SK-N-SH (cell line): ENCODE data around the gene LSMEM2. TPM values are rescaled to one million over a fixed set of nuclear protein-coding genes. Genes with fewer than 3 reads are reported as not detected.

Source experiments
- CTCF ChIA-PET: fragments of 300-600, 350-600 bp; formaldehyde crosslinking; extraction: SDS; loops from one replicate; lab custom pipeline; 2021; lab: Yijun Ruan, JAX
- POLR2A ChIA-PET: fragments of 350-600 bp; sonication (Branson Sonifier 250); formaldehyde crosslinking; extraction: SDS; loops from one replicate; lab custom pipeline; 2020; ENCODE audit warnings: antibody characterized with exemption, inconsistent platforms; lab: Yijun Ruan, JAX
- DNase-seq: peaks from one replicate; pipeline ENCODE4 v3.0.0; 2012
- H2AFZ ChIP-seq: fragments of 200-600 bp; sonication (generic); 2 replicates; pipeline ENCODE4 v1.8.1; 2016; ENCODE audit warnings: antibody characterized with exemption, mild to moderate bottlenecking, low read depth
- H3F3A ChIP-seq: fragments of 200-600 bp; sonication (generic); replicated peaks from 2 replicates; pipeline ENCODE3; 2016; ENCODE audit warnings: antibody characterized with exemption, mild to moderate bottlenecking; ENCODE audit not compliant: insufficient read depth
- H3K27ac ChIP-seq, 2 experiments: fragments of 200-500 bp in 1 of 2; fragments of 200-600 bp in 1 of 2; sonication (Bioruptor generic) in 1 of 2; sonication (generic), shearing (Covaris generic) in 1 of 2; 2 replicates each; pipeline versions ENCODE4 v1.5.1 to v1.6.1; 2014 to 2016; ENCODE audit warnings: low read depth in 2 of 2, inconsistent platforms in 1 of 2, low read length in 1 of 2, mild to moderate bottlenecking in 1 of 2, mixed read lengths in 1 of 2
- H3K27me3 ChIP-seq: fragments of 200-600 bp; sonication (generic), shearing (Covaris generic); 2 replicates; pipeline ENCODE4 v1.6.1; 2016; ENCODE audit warnings: mixed run types; ENCODE audit not compliant: insufficient read depth
- H3K36me3 ChIP-seq, 2 experiments: fragments of 200-500 bp in 1 of 2; fragments of 200-600 bp in 1 of 2; sonication (Bioruptor generic) in 1 of 2; sonication (generic) in 1 of 2; replicated peaks in 1 of 2; 2 replicates each; pipeline versions ENCODE3 to v1.5.1; 2014 to 2016; ENCODE audit warnings: low read length in 1 of 2, mild to moderate bottlenecking in 1 of 2; ENCODE audit not compliant: insufficient read depth in 2 of 2, control insufficient read depth in 1 of 2
- H3K4me1 ChIP-seq, 2 experiments: fragments of 200-500 bp in 1 of 2; fragments of 200-600 bp in 1 of 2; sonication (Bioruptor generic) in 1 of 2; sonication (generic), shearing (Covaris generic) in 1 of 2; 2 replicates each; pipeline versions ENCODE4 v1.5.1 to v1.6.1; 2014 to 2016; ENCODE audit warnings: low read depth in 1 of 2, low read length in 1 of 2, mixed run types in 1 of 2; ENCODE audit not compliant: insufficient read depth in 2 of 2, control insufficient read depth in 1 of 2
- H3K4me2 ChIP-seq: fragments of 200-600 bp; sonication (generic), shearing (Covaris generic); 2 replicates; pipeline ENCODE4 v1.6.1; 2017; ENCODE audit warnings: mixed run types
- H3K4me3 ChIP-seq, 2 experiments: fragments of 200-500 bp in 1 of 2; fragments of 200-600 bp in 1 of 2; sonication (Bioruptor generic) in 1 of 2; sonication (generic), shearing (Covaris generic) in 1 of 2; 2 replicates each; pipeline versions ENCODE4 v1.5.1 to v1.8.1; 2014 to 2016; ENCODE audit warnings: low read depth in 2 of 2, inconsistent platforms in 1 of 2, low read length in 1 of 2, mild to moderate bottlenecking in 1 of 2, mixed read lengths in 1 of 2, moderate library complexity in 1 of 2
- H3K79me2 ChIP-seq: fragments of 200-600 bp; sonication (generic); 2 replicates; pipeline ENCODE4 v1.8.1; 2017; ENCODE audit warnings: mild to moderate bottlenecking; ENCODE audit not compliant: insufficient read depth
- H3K9ac ChIP-seq: fragments of 200-600 bp; sonication (generic); 2 replicates; pipeline ENCODE4 v1.6.1; 2017; ENCODE audit warnings: mixed run types
- H3K9me2 ChIP-seq: fragments of 200-600 bp; sonication (generic); 2 replicates; pipeline ENCODE4 v1.6.1; 2017; ENCODE audit warnings: mixed run types
- H3K9me3 ChIP-seq: fragments of 200-600 bp; sonication (generic); 2 replicates; pipeline ENCODE4 v1.6.1; 2017; ENCODE audit warnings: mixed run types, mild to moderate bottlenecking, moderate library complexity
- H4K20me1 ChIP-seq: fragments of 200-600 bp; sonication (generic); 2 replicates; pipeline ENCODE4 v1.6.1; 2017; ENCODE audit warnings: mild to moderate bottlenecking, mixed run types; ENCODE audit not compliant: insufficient read depth
- CHD2 ChIP-seq: fragments of 150-350 bp; IDR thresholded peaks from 2 replicates; pipeline ENCODE4 v1.6.1; 2018; ENCODE audit warnings: low read length; ENCODE audit not compliant: partially characterized antibody
- ELF1 ChIP-seq: IDR thresholded peaks from 2 replicates; pipeline ENCODE4 v1.4.0; 2012
- EP300 ChIP-seq, 2 experiments: IDR thresholded peaks; 2 replicates each; pipeline versions ENCODE4 v1.4.0 to v1.6.1; 2012; ENCODE audit warnings: borderline replicate concordance in 1 of 2, low read depth in 1 of 2, low read length in 1 of 2
- FOXM1 ChIP-seq: IDR thresholded peaks from 2 replicates; pipeline ENCODE4 v1.4.0; 2012; ENCODE audit warnings: low read depth, mild to moderate bottlenecking
- GABPA ChIP-seq: IDR thresholded peaks from 2 replicates; pipeline ENCODE4 v1.4.0; 2012; ENCODE audit warnings: low read depth, mild to moderate bottlenecking
- GATA2 ChIP-seq: sonication (generic); formaldehyde crosslinking; IDR thresholded peaks from 2 replicates; pipeline ENCODE4 v1.5.0; 2020; ENCODE audit warnings: mild to moderate bottlenecking, missing genetic modification reagents
- MXI1 ChIP-seq: IDR thresholded peaks from 2 replicates; pipeline ENCODE4 v1.6.1; 2012; ENCODE audit warnings: mild to moderate bottlenecking, low read depth, low read length, improper control_type of control experiment
- POLR2AphosphoS5 ChIP-seq: IDR thresholded peaks from 2 replicates; pipeline ENCODE4 v1.6.1; 2012; ENCODE audit warnings: low read depth, low read length
- RCOR1 ChIP-seq: fragments of 150-350 bp; IDR thresholded peaks from 2 replicates; pipeline ENCODE4 v1.6.1; 2017; ENCODE audit warnings: antibody characterized with exemption, low read length
- SMC3 ChIP-seq: IDR thresholded peaks from 2 replicates; pipeline ENCODE4 v1.6.1; 2012; ENCODE audit warnings: low read depth, low read length, improper control_type of control experiment
- TAF1 ChIP-seq: IDR thresholded peaks from 2 replicates; pipeline ENCODE4 v1.6.1; 2012; ENCODE audit warnings: low read depth, mild to moderate bottlenecking, low read length, moderate library complexity, borderline replicate concordance
- TEAD4 ChIP-seq: IDR thresholded peaks from 2 replicates; pipeline ENCODE4 v1.4.0; 2012; ENCODE audit warnings: mild to moderate bottlenecking, borderline replicate concordance; ENCODE audit not compliant: insufficient read depth
- YY1 ChIP-seq: IDR thresholded peaks from 2 replicates; pipeline ENCODE4 v1.4.0; 2012; ENCODE audit warnings: low read depth, mild to moderate bottlenecking
- WGBS: methylation state at CpG from one replicate; pipeline ENCODE4 v1.1.6; 2017; ENCODE audit warnings: low lambda C conversion rate; 5-methylcytosine and 5-hydroxymethylcytosine counted together
- polyA plus RNA-seq, 3 experiments: library from polyadenylated mRNA; depleted of rRNA; stranded (reverse); fragments of >200 nt; gene quantifications; 2 replicates each; pipeline ENCODE4 v1.2.3, GENCODE V29; 2012
- TF ChIP-seq, protein P1 (sequence below): fragments of 150-350 bp; IDR thresholded peaks from 2 replicates; pipeline ENCODE4 v1.6.1; 2016; ENCODE audit warnings: mild to moderate bottlenecking, low read depth, low read length
- TF ChIP-seq, protein P2 (sequence below): IDR thresholded peaks from 2 replicates; pipeline ENCODE4 v1.6.1; 2012; ENCODE audit warnings: mild to moderate bottlenecking, low read depth, low read length, moderate library complexity
- TF ChIP-seq, protein P3 (sequence below): IDR thresholded peaks from 2 replicates; pipeline ENCODE4 v1.4.0; 2012; ENCODE audit warnings: low read depth
- TF ChIP-seq, protein P4 (sequence below): fragments of 200-600 bp; sonication (generic); IDR thresholded peaks from 2 replicates; pipeline ENCODE4 v1.6.1; 2017; ENCODE audit warnings: antibody characterized with exemption, mild to moderate bottlenecking, moderate library complexity

The LSMEM2 gene
- polyA plus RNA-seq, 1 of the 3 experiments (the other 2 are of a cell fraction) = 0.03 TPM

DNA sequence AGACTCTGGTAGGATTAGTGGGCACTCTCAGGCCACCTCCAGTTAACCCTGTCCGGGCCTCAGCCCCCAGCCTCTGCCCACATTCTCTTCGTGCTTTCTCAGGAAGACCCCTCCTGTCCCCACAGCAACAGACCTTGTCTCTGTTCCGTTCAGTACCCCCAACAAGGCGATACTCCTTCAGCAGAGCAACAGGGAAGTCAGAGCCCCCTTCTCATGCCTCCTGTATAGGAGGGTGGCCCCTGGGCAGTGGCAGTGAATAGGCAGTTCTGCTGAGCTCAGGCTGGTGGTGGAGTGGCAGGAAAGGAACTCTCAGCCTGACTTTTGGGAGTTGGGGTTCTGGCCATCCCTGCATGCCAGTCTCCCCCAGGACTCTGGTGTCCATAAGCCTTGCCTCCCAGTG is 9.4 kb upstream of the LSMEM2 start:
- no peak overlapping the region for H3K9ac ChIP-seq
- H3K9me3 ChIP-seq = no peaks in the 10 kb centered on the region
- TF ChIP-seq RCOR1 (no peak), GATA2 (CRISPR knock-in tag) (no peak), POLR2AphosphoS5 (no peak), YY1 (no peak), CHD2 (no peak), TEAD4 (no peak)
- TF ChIP-seq, protein P1, sequence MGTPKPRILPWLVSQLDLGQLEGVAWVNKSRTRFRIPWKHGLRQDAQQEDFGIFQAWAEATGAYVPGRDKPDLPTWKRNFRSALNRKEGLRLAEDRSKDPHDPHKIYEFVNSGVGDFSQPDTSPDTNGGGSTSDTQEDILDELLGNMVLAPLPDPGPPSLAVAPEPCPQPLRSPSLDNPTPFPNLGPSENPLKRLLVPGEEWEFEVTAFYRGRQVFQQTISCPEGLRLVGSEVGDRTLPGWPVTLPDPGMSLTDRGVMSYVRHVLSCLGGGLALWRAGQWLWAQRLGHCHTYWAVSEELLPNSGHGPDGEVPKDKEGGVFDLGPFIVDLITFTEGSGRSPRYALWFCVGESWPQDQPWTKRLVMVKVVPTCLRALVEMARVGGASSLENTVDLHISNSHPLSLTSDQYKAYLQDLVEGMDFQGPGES = no peak
- H3F3A ChIP-seq = peaks cover 23% of the 10 kb centered on the region
- no peaks in the 10 kb centered on the region for H3K79me2 ChIP-seq
- H3K27ac ChIP-seq = no peak overlapping the region
- CTCF ChIA-PET = interaction anchor here (0.8 to 12.2 kb wide), 5 partner anchors 10 to 78 kb away, joined by 4 to 206 read pairs (median 49); partner anchors contain the start of gene GNAT1
- H3K4me2 ChIP-seq = no peak overlapping the region
- no peaks in the 10 kb centered on the region for H3K9me2 ChIP-seq
- no peaks in the 10 kb centered on the region for H3K36me3 ChIP-seq
- no peak overlapping the region for H2AFZ ChIP-seq
- DNase-seq = no peak
- H3K27me3 ChIP-seq = 0 out of 2 replicates have a peak, but pooled peaks cover 4% of the 10 kb centered on the region
- WGBS = 82% methylated on average over 4 of the region's 4 CpGs
- H4K20me1 ChIP-seq = no peaks in the 10 kb centered on the region
- H3K4me1 ChIP-seq = peaks cover 20 to 30% of the 10 kb centered on the region in 2 experiments; a peak in 3 of 4 replicates
- H3K4me3 ChIP-seq = no peak overlapping the region
- POLR2A ChIA-PET = no interaction called here

- H3K79me2 ChIP-seq = no peaks in the 10 kb centered on the region
- peaks cover 22% of the 10 kb centered on the region for H3F3A ChIP-seq
- H3K4me3 ChIP-seq = no peak overlapping the region
- no peaks in the 10 kb centered on the region for H4K20me1 ChIP-seq
- no peaks in the 10 kb centered on the region for H3K9me2 ChIP-seq
- ChIA-PET POLR2A (no interaction called here), CTCF (interaction anchor here (0.8 to 12.2 kb wide), 6 partner anchors 10 to 78 kb away, joined by 4 to 206 read pairs (median 27); partner anchors contain the start of gene GNAT1)
- 20% methylated on average over 1 of the region's 8 CpGs for WGBS
- H2AFZ ChIP-seq = no peak overlapping the region
- no peak overlapping the region for H3K27ac ChIP-seq
- TF ChIP-seq CHD2 (no peak), RCOR1 (no peak), MXI1 (no peak), GABPA (no peak), SMC3 (no peak), FOXM1 (no peak), TAF1 (no peak), EP300 (IDR thresholded peaks at IDR 0.05; ENCODE audit: borderline replicate concordance in 1 of 2, low read depth in 1 of 2, low read length in 1 of 2) (no peak), ELF1 (no peak)
- TF ChIP-seq, protein P2, sequence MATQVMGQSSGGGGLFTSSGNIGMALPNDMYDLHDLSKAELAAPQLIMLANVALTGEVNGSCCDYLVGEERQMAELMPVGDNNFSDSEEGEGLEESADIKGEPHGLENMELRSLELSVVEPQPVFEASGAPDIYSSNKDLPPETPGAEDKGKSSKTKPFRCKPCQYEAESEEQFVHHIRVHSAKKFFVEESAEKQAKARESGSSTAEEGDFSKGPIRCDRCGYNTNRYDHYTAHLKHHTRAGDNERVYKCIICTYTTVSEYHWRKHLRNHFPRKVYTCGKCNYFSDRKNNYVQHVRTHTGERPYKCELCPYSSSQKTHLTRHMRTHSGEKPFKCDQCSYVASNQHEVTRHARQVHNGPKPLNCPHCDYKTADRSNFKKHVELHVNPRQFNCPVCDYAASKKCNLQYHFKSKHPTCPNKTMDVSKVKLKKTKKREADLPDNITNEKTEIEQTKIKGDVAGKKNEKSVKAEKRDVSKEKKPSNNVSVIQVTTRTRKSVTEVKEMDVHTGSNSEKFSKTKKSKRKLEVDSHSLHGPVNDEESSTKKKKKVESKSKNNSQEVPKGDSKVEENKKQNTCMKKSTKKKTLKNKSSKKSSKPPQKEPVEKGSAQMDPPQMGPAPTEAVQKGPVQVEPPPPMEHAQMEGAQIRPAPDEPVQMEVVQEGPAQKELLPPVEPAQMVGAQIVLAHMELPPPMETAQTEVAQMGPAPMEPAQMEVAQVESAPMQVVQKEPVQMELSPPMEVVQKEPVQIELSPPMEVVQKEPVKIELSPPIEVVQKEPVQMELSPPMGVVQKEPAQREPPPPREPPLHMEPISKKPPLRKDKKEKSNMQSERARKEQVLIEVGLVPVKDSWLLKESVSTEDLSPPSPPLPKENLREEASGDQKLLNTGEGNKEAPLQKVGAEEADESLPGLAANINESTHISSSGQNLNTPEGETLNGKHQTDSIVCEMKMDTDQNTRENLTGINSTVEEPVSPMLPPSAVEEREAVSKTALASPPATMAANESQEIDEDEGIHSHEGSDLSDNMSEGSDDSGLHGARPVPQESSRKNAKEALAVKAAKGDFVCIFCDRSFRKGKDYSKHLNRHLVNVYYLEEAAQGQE = no peak
- TF ChIP-seq, protein P3, sequence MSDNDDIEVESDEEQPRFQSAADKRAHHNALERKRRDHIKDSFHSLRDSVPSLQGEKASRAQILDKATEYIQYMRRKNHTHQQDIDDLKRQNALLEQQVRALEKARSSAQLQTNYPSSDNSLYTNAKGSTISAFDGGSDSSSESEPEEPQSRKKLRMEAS = no peak; the same call in 1 of the 2 replicates
- TF ChIP-seq, protein P4, sequence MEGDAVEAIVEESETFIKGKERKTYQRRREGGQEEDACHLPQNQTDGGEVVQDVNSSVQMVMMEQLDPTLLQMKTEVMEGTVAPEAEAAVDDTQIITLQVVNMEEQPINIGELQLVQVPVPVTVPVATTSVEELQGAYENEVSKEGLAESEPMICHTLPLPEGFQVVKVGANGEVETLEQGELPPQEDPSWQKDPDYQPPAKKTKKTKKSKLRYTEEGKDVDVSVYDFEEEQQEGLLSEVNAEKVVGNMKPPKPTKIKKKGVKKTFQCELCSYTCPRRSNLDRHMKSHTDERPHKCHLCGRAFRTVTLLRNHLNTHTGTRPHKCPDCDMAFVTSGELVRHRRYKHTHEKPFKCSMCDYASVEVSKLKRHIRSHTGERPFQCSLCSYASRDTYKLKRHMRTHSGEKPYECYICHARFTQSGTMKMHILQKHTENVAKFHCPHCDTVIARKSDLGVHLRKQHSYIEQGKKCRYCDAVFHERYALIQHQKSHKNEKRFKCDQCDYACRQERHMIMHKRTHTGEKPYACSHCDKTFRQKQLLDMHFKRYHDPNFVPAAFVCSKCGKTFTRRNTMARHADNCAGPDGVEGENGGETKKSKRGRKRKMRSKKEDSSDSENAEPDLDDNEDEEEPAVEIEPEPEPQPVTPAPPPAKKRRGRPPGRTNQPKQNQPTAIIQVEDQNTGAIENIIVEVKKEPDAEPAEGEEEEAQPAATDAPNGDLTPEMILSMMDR = no peak
- no peaks in the 10 kb centered on the region for H3K36me3 ChIP-seq
- peak overlapping the region; percentile 45; the same call in 1 of the 2 replicates for H3K4me2 ChIP-seq
- no peak for DNase-seq
- H3K9ac ChIP-seq = no peak overlapping the region
- H3K4me1 ChIP-seq = peaks cover 16 to 26% of the 10 kb centered on the region in 2 experiments; a peak in 3 of 4 replicates
- H3K9me3 ChIP-seq = no peaks in the 10 kb centered on the region
- H3K27me3 ChIP-seq = 0 out of 2 replicates have a peak, but pooled peaks cover 9% of the 10 kb centered on the region
These were observed 8.9 kb upstream of the LSMEM2 start for GRCh38 chr3:50269977-50270413.
